NT2/D1 (cell line): ENCODE data around the gene HYOU1.

Experiments
- DNase-seq: peaks from one replicate; pipeline ENCODE4 v3.0.0-alpha.2; 2011; ENCODE audit warnings: low read depth, low spot score
- H3K27me3 ChIP-seq: 2 replicates; pipeline ENCODE4 v1.6.0; 2011; ENCODE audit warnings: mild to moderate bottlenecking; ENCODE audit not compliant: insufficient read length, insufficient read depth
- H3K36me3 ChIP-seq: 2 replicates; pipeline ENCODE4 v1.6.1; 2011; ENCODE audit warnings: mild to moderate bottlenecking, low read length, mixed read lengths; ENCODE audit not compliant: insufficient read depth, insufficient read length
- H3K4me1 ChIP-seq: 2 replicates; pipeline ENCODE4 v1.5.1; 2011; ENCODE audit not compliant: insufficient read depth, insufficient read length
- H3K4me3 ChIP-seq: 2 replicates; pipeline ENCODE4 v1.5.1; 2011; ENCODE audit warnings: low read depth; ENCODE audit not compliant: insufficient read length
- H3K9ac ChIP-seq: 2 replicates; pipeline ENCODE4 v1.6.0; 2011; ENCODE audit warnings: low read depth; ENCODE audit not compliant: insufficient read length
- H3K9me3 ChIP-seq: 2 replicates; pipeline ENCODE4 v1.5.1; 2011; ENCODE audit warnings: mild to moderate bottlenecking, low read length; ENCODE audit not compliant: insufficient read depth
- SUZ12 ChIP-seq: IDR thresholded peaks from 2 replicates; pipeline ENCODE4 v1.6.1; 2011; ENCODE audit not compliant: insufficient read length, insufficient read depth; ENCODE audit errors: extremely low read depth
- YY1 ChIP-seq: IDR thresholded peaks from 2 replicates; pipeline ENCODE4 v1.6.1; 2011; ENCODE audit not compliant: insufficient read length, insufficient read depth
- ZNF274 ChIP-seq: IDR thresholded peaks from 2 replicates; pipeline ENCODE4 v1.6.1; 2011; ENCODE audit warnings: mild to moderate bottlenecking, low read depth, low read length

Gene HYOU1

GRCh38 chr11:119091178-119091577, 34.2 kb upstream of the HYOU1 start:
- Histone ChIP-seq H3K36me3 (peaks cover 66% of the 10 kb centered on the region), H3K4me3 (no peak overlapping the region), H3K9me3 (peaks cover 3% of the 10 kb centered on the region; the same call in 1 of the 2 replicates), H3K9ac (no peak overlapping the region), H3K4me1 (peaks cover 3% of the 10 kb centered on the region), H3K27me3 (no peaks in the 10 kb centered on the region)
- TF ChIP-seq SUZ12 (no peak), ZNF274 (no peak), YY1 (no peak)
- no peak for DNase-seq

GRCh38 chr11:119089319-119089718, 32.3 kb upstream of the HYOU1 start:
- H3K9ac ChIP-seq: no peak overlapping the region
- TF ChIP-seq YY1 (no peak), SUZ12 (no peak), ZNF274 (no peak)
- no peak for DNase-seq

GRCh38 chr11:119088406-119088805, 31.4 kb upstream of the HYOU1 start:
- Histone ChIP-seq H3K27me3 (no peaks in the 10 kb centered on the region), H3K9me3 (no peaks in the 10 kb centered on the region), H3K36me3 (peaks cover 53% of the 10 kb centered on the region), H3K4me3 (no peak overlapping the region), H3K9ac (no peak overlapping the region), H3K4me1 (peaks cover 3% of the 10 kb centered on the region)
- TF ChIP-seq YY1 (no peak), SUZ12 (no peak), ZNF274 (no peak)
- DNase-seq: no peak

More at GRCh38 chr11:119089319-119089718, 32.3 kb upstream of the HYOU1 start:
- Histone ChIP-seq H3K9me3 (no peaks in the 10 kb centered on the region), H3K36me3 (peaks cover 62% of the 10 kb centered on the region), H3K4me1 (peaks cover 3% of the 10 kb centered on the region), H3K27me3 (no peaks in the 10 kb centered on the region), H3K4me3 (no peak overlapping the region)

GRCh38 chr11:119087747-119088241, 30.8 kb upstream of the HYOU1 start:
- Histone ChIP-seq H3K9me3 (no peaks in the 10 kb centered on the region), H3K36me3 (peaks cover 47% of the 10 kb centered on the region), H3K4me1 (peaks cover 3% of the 10 kb centered on the region), H3K27me3 (no peaks in the 10 kb centered on the region), H3K4me3 (no peak overlapping the region), H3K9ac (no peak overlapping the region)
- TF ChIP-seq YY1 (no peak), SUZ12 (no peak), ZNF274 (no peak)
- DNase-seq: no peak

- no peaks in the 10 kb centered on the region for H3K9me3 ChIP-seq
- no peak overlapping the region for H3K9ac ChIP-seq
- no peak for DNase-seq
- TF ChIP-seq ZNF274 (no peak), SUZ12 (no peak), YY1 (no peak)
- no peaks in the 10 kb centered on the region for H3K27me3 ChIP-seq
- peaks cover 46% of the 10 kb centered on the region for H3K36me3 ChIP-seq
- no peak overlapping the region for H3K4me3 ChIP-seq
- no peaks in the 10 kb centered on the region for H3K4me1 ChIP-seq
Observed at GRCh38 chr11:119087123-119087522, 30.1 kb upstream of the HYOU1 start.

GRCh38 chr11:119085437-119085847, 28.4 kb upstream of the HYOU1 start:
- peaks cover 51% of the 10 kb centered on the region for H3K36me3 ChIP-seq
- DNase-seq: no peak
- H3K4me3 ChIP-seq: peak overlapping the region; percentile 79
- H3K9ac ChIP-seq: peak overlapping the region; percentile 87
- TF ChIP-seq YY1: no peak
- no peaks in the 10 kb centered on the region for H3K27me3 ChIP-seq
- no peaks in the 10 kb centered on the region for H3K9me3 ChIP-seq
- H3K4me1 ChIP-seq: no peaks in the 10 kb centered on the region

- TF ChIP-seq SUZ12: no peak
- no peak for TF ChIP-seq ZNF274
- no peak for TF ChIP-seq YY1
- H3K9me3 ChIP-seq: no peaks in the 10 kb centered on the region
- peak; percentile 90 for DNase-seq
- no peaks in the 10 kb centered on the region for H3K4me1 ChIP-seq
- peak within 1 kb of the TSS; percentile 87 for H3K9ac ChIP-seq
- H3K36me3 ChIP-seq: peaks cover 46% of the 10 kb centered on the region
- peak within 1 kb of the TSS; percentile 79 for H3K4me3 ChIP-seq
- H3K27me3 ChIP-seq: no peaks in the 10 kb centered on the region
Observed at GRCh38 chr11:119084663-119085436, 27.8 kb upstream of the HYOU1 start, which contains the start of gene HMBS. HMBS (plus strand) TSS chr11:119084881; CDS start chr11:119085034, 153 bp downstream.
